GM19035 (cell line): ENCODE data around the gene NFATC1.

ENCODE experiments used
- ATAC-seq: cut with Tn5 transposase; IDR thresholded peaks from one replicate; pipeline ENCODE4 v1.9.1; 2021; ENCODE audit not compliant: unreplicated experiment

The NFATC1 gene

DNA sequence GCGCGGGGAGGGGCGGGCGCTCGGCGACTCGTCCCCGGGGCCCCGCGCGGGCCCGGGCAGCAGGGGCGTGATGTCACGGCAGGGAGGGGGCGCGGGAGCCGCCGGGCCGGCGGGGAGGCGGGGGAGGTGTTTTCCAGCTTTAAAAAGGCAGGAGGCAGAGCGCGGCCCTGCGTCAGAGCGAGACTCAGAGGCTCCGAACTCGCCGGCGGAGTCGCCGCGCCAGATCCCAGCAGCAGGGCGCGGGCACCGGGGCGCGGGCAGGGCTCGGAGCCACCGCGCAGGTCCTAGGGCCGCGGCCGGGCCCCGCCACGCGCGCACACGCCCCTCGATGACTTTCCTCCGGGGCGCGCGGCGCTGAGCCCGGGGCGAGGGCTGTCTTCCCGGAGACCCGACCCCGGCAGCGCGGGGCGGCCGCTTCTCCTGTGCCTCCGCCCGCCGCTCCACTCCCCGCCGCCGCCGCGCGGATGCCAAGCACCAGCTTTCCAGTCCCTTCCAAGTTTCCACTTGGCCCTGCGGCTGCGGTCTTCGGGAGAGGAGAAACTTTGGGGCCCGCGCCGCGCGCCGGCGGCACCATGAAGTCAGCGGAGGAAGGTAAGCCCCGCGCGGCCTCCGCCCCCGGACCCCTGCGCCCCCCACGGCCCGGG is at the start of gene NFATC1:
Gene NFATC1 (plus strand): TSS at position 170 of the 644 bp plus-strand sequence. CDS start 295 bp downstream, at position 465.
- no peak for ATAC-seq

DNA sequence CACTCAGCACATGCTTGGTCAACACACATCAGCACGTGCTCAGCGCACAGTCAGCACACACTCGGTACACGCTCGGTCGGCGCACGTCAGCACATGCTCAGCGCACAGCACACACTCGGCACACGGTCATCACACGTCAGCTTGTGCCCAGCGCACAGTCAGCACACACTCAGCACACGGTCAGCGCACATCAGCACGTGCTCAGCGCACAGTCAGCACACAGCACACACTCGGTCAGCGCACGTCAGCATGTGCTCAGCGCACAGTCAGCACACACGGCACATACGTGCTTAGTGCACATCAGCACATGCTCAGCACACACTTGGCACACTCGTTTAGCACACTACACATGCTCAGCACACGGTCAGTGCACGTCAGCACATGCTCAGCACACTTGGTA is 49.7 kb upstream of the NFATC1 start:
- no peak for ATAC-seq

DNA sequence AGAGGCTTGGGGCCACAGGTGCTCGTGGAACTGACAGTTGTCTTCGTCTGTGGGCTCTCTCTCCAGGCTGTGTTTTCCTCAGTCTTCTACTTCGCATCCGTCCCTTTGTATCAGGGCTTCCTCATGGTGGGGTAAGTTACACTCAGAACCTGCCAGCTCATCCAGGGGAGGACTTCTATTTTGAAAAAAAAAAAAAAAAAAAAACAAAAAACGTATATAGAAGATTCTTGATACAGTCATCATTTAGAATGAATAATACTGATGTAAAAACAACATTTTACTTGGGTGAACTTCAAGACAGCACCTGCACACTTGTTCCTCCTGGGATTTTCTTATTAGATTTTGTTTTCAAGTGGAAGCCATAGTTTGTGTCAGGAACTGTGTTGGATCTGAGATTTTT is 47.7 kb upstream of the NFATC1 start:
- ATAC-seq: no peak

DNA sequence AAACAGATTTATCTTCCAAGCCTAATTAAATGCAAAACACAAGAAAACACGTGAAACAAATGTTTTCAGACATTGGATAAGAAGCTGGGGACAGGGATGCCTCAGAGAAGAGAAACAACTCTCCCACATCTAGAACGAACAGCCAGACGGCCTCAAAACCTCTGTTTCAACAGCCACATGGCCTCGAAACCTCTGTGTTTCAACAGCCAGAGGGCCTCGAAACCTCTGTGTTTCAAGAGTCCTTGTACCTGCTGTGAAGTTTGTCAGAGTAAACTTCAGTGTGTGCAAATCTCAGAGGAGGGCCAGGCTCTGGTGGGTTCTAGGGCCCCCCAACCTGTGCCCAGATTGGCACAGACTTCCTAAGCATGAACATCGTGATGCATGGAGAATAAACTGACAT is 43.3 kb upstream of the NFATC1 start:
- no peak for ATAC-seq

DNA sequence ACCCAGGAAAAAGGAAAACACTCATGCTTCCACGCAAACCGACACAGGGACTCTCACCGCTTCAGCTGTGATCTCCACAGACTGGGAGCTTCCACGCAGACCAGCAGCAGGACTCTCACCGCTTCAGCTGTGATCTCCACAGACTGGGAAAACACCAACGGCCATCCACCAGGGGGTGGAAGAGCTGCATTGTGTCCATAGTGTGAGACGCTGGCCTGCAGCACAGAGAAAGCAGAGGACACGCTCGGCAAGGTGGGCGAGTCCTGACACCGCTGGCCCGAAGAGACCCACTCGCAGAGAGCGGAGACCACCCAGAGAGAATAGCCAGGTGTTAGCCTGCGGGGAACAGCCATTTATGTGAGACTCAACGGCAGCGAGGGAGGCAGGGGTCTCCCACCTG is 42.5 kb upstream of the NFATC1 start:
- no peak for ATAC-seq

DNA sequence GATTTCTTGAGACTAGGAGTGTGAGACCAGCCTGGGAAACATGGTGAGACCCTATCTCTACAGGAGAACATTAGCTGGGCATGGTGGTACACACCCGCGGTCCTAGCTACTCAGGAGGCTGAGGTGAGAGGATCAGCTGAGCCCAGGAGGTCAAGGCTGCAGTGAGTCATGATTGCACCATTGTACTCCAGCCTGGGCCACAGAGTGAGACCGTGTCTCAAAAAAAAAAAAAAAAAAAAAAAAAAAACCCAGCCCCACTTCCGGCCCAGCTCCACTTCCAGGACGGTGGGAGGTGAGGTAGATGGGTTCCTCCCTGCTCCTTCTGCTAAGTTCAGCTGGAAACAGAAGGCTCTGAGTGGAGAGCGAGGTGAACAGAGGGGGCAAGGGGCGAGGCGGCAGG is 41.4 kb upstream of the NFATC1 start:
- no peak for ATAC-seq

DNA sequence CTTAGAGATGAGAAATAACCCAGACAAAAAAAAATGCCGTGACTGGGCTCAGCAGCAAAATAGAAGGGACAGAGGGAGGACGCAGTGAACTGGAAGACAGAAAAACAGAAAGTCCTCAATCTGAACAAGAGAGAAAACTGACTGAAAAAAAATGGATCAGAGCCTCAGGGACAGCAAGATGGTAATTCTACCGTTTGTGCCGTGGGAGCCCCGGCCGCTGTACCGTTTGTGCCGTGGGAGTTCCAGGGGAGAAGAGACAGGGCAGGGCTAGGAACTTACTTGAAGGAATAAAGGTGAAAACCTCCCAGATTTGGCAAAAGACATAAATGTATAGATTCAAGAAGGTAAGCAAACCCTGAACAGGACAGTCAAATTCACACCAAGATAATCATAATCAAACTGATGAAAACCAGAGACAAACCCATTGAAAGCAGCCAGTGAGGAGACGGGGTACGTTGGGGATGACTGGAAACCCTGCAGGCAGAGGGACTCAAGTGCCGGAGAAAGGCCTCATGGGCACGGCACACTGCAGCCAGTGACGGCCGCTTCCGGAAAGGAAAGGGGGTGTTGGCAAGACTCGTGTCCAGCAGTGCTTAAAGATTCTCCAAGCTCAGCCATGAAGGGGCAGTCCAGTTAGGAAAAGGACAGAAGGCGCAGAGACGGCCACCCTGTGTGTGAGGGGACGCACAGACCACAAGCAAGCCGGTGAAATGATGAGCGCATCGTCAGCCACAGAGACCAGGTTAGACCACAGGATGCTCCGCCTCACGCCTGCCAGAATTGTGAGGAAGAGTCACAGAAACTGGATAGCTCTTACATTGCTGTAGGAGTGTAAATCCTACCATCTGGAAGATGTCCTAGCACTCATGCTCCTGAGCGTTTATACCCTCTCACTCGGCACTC is 40.0 kb upstream of the NFATC1 start:
- ATAC-seq: peak; percentile 18

DNA sequence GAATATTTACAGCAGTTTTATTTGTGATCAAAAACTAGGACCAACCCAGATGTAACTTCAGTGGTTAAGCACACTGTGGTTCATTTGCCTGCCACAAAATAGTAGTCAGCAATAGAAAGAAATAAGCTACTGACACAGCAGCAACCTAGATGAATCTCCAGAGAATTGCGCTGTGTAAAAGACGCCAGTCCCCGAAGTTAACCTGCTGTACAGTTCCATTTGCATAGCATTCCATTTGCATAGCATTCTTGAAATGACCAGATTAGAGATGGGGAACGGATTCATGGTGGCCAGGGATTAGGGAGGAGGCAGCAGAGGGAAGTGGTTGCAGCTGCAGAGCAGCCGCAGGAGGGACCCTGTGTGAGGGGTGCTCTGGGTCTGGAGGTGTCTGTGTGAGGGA is 39.3 kb upstream of the NFATC1 start:
- ATAC-seq: peak; percentile 82

DNA sequence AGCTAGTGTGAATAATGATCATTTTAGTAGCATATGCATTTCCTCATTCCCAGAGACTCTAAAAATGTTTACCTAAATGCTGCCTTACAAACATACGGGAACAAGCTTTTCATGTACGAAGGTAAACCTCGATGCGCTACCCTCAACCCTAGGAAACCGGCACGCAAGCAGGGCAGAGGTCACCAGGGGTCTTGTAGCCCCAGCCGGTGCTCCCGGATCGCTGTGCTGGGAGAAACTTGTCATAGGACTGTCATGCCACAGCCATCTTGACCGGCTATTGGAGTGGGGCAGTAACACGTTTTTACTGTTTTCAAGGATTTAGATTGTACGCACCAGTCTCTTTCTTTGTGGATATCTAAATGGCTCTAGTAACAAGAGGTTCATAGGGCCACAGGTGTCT is 34.8 kb upstream of the NFATC1 start:
- no peak for ATAC-seq

DNA sequence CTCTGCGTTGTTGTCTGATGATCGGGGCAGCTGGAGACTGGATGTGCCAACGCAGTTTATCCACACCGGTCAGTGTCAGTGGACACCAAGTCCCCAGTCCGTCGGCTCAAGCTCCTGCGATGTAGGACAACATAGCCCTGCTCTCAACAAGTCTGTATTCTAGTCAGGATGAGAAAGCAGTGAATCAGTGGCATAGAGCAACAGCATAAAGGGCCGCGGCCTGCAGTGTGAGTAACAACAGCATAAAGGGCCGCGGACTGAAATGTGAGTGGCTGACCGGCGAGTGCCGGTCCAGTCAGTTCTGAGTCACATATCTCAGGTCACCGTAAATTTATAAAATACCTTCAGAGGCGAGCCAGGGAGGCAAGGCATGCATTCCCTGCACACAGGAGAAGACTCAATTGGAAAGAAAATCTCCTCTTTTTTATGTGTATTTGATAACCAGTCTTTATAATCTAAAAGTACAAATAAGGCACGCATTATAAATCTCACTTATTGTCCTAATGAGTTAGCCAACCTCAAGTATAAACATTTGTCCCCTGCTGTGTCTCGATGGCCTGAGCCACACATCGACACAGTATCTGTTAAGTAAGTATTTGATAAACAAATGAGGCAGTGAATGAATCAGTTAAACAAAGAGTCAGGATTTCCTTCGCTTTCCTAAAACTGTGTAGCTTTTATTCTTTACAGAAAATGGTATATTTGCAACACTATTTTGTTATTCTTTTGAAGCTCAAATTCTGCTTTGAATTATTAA is 33.8 kb upstream of the NFATC1 start:
- no peak for ATAC-seq

DNA sequence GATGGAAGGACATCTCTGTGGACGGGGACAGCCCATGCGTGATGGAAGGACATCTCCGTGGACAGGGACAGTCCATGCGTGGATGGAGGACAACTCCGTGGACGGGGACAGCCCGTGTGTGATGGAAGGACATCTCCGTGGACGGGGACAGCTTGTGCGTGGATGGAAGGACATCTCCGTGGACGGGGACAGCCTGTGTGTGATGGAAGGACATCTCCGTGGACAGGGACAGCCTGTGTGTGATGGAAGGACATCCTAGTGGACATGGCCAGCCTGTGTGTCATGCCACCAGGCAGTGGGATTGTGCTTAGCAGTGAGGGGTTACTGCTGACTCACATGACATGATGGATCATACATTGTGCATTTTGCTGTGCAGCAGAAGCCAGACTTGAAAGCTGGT is 30.0 kb upstream of the NFATC1 start:
- ATAC-seq: no peak

DNA sequence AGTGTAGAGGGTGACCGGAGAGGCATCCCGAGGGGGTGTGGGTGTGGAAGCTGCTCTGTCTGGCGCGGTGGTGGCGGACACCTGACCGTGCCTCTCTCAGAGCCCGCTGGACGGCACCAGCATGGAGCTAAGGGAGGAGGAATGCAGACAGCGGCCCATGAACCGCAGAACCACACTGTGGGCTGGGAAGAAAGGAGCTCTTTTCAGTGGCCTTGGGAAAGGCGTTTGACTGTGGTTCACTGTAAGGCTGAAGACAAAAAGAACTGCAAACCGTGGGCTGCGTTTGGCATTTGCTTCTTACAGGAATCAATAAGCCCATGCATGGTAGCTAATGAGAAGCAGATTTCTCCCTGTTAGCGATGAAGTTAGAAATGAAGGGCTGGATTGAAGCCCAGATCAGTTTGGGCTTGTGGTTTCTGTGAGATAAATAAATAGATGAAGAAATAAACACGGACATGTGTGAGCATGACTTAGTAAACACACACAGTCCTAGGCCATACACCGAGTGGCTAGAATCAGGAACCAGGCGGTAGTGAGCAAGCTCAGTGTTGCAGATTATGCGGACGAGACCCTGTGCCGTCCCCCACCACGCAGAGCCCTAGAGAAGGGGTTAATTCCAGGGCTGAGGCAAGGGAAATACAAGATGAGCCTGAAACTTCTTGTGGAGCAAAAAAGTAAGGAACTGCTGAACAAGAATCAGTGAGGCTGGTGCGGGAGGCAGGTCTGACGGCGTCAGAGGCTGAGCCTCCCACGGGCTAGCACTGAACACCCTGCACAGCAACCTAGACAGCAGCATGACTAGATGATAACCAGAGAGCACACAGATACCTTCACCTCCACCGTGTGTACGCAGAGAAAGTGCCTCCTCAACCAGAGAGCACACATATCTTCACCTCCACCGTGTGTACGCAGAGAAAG is 29.3 kb upstream of the NFATC1 start:
- no peak for ATAC-seq

DNA sequence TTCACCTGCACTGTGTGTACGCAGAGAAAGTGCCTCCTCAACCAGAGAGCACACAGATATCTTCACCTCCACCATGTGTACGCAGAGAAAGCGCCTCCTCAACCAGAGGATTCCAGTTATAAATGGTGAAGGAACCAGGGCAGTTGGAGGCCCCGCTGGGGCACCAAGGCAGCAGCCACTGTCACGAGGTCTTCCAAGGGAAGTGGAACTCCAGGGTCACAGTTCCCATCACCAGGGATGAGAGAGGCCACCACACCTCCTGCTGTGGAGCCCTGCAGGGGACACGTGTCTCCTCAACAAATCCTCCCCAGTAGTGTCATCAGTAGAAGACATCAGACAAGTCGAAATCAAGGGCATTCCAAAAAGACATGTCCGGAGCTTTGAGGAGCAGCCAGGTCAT is 28.2 kb upstream of the NFATC1 start:
- no peak for ATAC-seq

DNA sequence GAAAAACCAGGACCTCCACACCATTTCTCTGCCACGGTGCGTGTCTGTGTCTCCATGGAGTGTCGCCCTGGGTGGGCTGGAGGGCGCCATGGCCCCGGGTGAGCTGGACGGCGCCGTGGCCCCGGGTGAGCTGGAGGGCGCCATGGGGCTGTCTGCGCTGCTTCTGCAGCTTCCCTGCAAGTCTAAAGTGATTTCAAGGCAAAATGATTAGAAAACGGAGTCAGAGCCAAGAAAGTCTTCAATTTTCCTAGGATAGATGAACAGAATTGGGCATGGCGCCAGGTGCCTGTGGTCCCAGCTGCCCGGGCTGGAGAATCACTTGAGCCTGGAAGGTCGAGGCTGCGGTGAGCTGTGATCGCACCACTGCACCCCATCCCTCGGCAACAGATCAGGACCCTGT is 27.7 kb upstream of the NFATC1 start:
- ATAC-seq: no peak

DNA sequence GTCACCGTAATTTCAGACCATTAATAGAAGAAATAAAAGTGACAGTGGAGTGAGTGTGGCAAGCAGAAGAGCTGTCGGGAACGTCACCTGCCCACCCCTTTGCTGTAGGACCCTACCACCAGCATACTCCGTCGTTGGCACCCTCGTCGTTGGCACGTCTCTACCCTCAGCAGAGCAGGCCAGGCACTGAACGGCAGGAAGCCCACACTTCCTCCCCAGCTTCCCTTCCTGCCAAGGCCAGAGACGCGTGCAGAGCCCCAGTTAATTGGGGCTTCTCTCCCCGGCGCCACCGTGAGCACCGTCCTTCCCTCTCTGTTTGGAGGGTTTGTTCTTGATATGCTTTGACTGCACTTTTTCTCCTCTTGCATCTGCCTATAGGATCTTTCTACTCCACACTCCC is 27.0 kb upstream of the NFATC1 start:
- no peak for ATAC-seq

DNA sequence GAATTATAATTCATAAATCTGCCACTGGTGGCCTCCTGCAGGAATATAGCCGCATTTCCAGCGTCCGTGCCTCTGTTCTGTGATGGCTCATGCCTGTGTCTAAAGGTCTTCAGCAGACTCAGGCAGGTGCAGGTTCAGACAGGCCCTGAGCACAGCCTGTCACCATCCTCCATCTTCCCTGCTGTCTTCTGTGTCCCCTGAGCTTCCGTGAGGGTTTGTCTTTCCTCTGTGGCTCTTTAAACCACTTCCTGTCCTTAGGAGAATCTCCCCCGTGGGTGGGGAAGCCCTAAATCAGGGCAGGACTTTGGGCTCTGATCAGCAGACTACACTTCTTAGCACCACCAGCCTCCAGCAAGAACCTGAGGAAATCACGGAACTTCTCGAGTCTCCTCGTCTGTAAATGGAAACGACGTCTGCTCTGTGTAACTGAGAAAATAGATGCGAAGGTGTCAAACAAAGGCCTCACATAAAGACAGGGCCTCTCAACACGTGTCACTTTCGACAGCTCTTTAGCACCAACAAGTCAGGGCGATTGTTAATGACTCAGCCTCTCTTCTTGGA is 24.1 kb upstream of the NFATC1 start:
- no peak for ATAC-seq

DNA sequence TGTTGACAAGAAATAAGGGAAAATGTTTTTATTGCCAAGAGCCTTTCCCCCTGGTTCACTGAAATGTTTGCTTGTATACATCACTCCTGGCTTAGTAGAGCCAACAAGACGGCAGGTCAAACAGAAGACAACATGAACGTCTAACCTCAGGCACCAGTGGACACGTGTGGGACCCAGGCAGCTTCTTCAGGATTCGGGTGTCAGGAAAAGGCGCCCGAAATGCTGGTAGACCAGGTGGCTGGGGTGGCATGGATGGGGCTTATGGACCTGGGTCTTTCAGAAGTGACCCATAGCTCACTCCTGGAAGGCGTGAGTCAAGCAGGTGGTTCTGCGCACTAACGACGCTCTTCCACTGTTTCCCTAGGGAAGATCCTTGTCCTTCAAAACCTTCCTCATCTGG is 23.3 kb upstream of the NFATC1 start:
- no peak for ATAC-seq

DNA sequence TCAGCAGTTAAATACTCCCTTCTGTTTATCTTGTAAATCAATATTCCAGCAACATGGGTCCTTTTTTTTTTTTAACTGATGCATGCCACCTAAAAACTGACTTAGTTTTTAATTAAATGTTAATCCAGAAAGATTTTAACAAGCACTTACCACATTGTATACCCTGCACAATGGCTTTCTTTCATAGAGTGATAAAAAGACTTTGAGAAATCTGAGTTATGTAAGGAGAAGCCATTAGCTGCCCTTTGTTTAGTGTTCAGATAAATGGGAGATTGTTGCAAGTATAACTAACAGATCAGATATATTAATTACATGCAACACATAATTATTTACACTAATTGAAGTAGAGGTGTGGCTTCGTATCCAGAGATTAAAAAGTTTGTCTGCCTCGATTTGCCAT is 22.7 kb upstream of the NFATC1 start:
- no peak for ATAC-seq

DNA sequence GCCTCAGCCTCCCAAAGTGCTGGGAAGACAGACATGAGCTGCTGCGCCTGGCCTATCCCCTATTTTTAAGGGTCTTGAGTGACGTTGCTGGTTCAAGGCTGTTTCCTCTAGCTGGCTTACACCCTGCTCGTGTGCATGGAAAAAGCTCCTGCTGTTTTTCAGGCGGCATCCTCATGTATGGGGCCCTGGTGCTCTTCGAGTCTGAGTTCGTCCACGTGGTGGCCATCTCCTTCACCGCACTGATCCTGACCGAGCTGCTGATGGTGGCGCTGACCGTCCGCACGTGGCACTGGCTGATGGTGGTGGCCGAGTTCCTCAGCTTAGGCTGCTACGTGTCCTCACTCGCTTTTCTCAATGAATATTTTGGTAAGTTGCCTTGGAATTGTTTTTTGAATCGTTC is 22.0 kb upstream of the NFATC1 start:
- ATAC-seq: no peak

DNA sequence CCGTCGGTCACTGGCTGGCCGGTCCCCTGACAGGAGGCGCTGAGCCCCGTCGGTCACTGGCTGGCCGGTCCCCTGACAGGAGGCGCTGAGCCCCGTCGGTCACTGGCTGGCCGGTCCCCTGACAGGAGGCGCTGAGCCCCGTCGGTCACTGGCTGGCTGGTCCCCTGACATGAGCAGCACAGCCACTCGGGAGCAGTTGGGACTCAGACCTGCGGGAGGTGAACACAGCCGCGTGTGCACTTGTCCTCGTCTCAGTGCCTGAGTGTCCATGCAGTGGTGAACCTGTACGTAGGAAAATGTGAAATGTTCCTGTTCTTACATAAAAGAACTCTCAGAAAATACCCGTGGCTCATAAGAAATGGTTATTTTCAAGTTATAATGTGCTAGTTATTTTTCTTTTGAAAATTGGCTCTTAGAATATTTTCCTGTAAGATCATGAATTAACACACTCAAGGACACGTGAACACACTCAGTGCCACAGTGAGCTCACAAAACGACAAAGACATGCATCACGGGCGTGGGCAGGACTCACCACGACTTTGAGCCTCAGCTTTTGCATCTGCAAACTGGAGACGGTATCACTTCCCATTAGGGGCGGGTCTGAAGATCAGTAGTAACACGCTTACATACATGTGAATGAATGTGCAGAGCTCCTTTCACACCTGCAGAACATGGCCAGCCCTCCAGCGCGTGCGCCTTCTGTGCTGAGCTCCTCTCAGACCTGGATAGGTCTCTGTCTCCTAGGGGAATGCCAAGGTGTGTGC is 21.1 kb upstream of the NFATC1 start:
- peak; percentile 86 for ATAC-seq
